ENCODE data around the gene TESK1. TPM values are rescaled to one million over a fixed set of nuclear protein-coding genes. Genes with fewer than 3 reads are reported as not detected.
A peak's percentile ranks its signal among the peaks of the same experiment; 100 is the strongest.

The TESK1 gene
- total and polyA plus RNA-seq, 4 donors, result 3.7 to 12.5 (median 6.8) TPM

GRCh38 chr9:35652829-35653209 is 47.8 kb downstream of the TESK1 start:
- DNase-seq (ENCODE audit: low spot score), result no peak
- WGBS, result 86% methylated on average over 8 of the region's 8 CpGs
- no peak overlapping the region for H3K27ac ChIP-seq (ENCODE audit: low read depth in 1 of 2, low read length in 2 of 2)

DNA sequence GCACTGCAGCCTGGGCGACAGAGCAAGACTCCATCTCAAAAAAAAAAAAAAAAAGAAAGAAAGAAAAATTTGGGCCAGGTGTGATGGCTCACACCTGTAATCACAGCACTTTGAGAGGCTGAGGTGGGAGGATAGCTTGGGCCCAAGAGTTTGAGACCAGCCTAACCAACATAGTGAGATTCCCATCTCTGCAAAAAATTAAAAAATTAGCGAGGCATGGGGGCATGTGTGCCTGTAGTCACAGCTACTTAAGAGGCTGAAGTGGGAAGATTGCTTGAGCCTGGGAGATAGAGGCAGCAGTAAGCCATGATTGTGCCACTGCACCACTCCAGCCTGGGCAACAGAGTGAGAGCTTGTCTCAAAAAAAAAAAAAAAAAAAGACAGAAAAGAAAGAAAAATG is 48.5 kb downstream of the TESK1 start:
- peaks cover 0 to 7% (median 1%) of the 10 kb centered on the region in 4 donors for H3K4me1 ChIP-seq (ENCODE audit: control insufficient read depth in 4 of 4, insufficient read depth in 4 of 4, low read length in 3 of 4)
- no peak overlapping the region for H3K27ac ChIP-seq (ENCODE audit: low read depth in 1 of 2, low read length in 2 of 2)
- no peak for DNase-seq (ENCODE audit: low spot score)
- TF ChIP-seq, protein P1, sequence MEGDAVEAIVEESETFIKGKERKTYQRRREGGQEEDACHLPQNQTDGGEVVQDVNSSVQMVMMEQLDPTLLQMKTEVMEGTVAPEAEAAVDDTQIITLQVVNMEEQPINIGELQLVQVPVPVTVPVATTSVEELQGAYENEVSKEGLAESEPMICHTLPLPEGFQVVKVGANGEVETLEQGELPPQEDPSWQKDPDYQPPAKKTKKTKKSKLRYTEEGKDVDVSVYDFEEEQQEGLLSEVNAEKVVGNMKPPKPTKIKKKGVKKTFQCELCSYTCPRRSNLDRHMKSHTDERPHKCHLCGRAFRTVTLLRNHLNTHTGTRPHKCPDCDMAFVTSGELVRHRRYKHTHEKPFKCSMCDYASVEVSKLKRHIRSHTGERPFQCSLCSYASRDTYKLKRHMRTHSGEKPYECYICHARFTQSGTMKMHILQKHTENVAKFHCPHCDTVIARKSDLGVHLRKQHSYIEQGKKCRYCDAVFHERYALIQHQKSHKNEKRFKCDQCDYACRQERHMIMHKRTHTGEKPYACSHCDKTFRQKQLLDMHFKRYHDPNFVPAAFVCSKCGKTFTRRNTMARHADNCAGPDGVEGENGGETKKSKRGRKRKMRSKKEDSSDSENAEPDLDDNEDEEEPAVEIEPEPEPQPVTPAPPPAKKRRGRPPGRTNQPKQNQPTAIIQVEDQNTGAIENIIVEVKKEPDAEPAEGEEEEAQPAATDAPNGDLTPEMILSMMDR (IDR thresholded peaks at IDR 0.05; ENCODE audit: low read depth, low read length, missing input control), result no peak
- TF ChIP-seq ZBTB33 (IDR thresholded peaks at IDR 0.05), result no peak
- no peaks in the 10 kb centered on the region for H3K36me3 ChIP-seq (ENCODE audit: control insufficient read depth in 4 of 4, insufficient read depth in 3 of 4, low read depth in 1 of 4, low read length in 3 of 4)
- no peaks in the 10 kb centered on the region for H3K27me3 ChIP-seq (ENCODE audit: control insufficient read depth in 4 of 4, insufficient read depth in 4 of 4, low read length in 3 of 4)
- H3K4me3 ChIP-seq (ENCODE audit: low read depth in 1 of 3, low read length in 3 of 3), result no peak overlapping the region
- no peaks in the 10 kb centered on the region for H3K9me3 ChIP-seq (ENCODE audit: control insufficient read depth in 4 of 4, low read length in 3 of 4)
- 94% methylated on average over 2 of the region's 2 CpGs for WGBS
- H3K9ac ChIP-seq (ENCODE audit: low read depth in 1 of 2, low read length in 2 of 2), result no peak overlapping the region

More at GRCh38 chr9:35652829-35653209, 47.8 kb downstream of the TESK1 start:
- H3K4me3 ChIP-seq (ENCODE audit: low read depth in 1 of 3, low read length in 3 of 3), result no peak overlapping the region
- no peaks in the 10 kb centered on the region for H3K9me3 ChIP-seq (ENCODE audit: control insufficient read depth in 4 of 4, low read length in 3 of 4)
- peaks cover 0 to 7% (median 1%) of the 10 kb centered on the region in 4 donors for H3K4me1 ChIP-seq (ENCODE audit: control insufficient read depth in 4 of 4, insufficient read depth in 4 of 4, low read length in 3 of 4)
- no peak overlapping the region for H3K9ac ChIP-seq (ENCODE audit: low read depth in 1 of 2, low read length in 2 of 2)
- no peaks in the 10 kb centered on the region for H3K27me3 ChIP-seq (ENCODE audit: control insufficient read depth in 4 of 4, insufficient read depth in 4 of 4, low read length in 3 of 4)
- H3K36me3 ChIP-seq (ENCODE audit: control insufficient read depth in 4 of 4, insufficient read depth in 3 of 4, low read depth in 1 of 4, low read length in 3 of 4), result no peaks in the 10 kb centered on the region
- TF ChIP-seq TAF1 (conservative IDR thresholded peaks at IDR 0.05), result no peak
- peak in 1 of 2 donors; percentile 2 for TF ChIP-seq JUND (IDR thresholded peaks at IDR 0.05)
- TF ChIP-seq NR2F2 (IDR thresholded peaks at IDR 0.05), result no peak
- TF ChIP-seq FOXA1 (IDR thresholded peaks at IDR 0.05), result no peak
- no peak for TF ChIP-seq RAD21 (IDR thresholded peaks at IDR 0.05)
- TF ChIP-seq SP1 (IDR thresholded peaks at IDR 0.05), result no peak

GRCh38 chr9:35656348-35656747 is 51.3 kb downstream of the TESK1 start:
- Histone ChIP-seq H3K36me3 (ENCODE audit: control insufficient read depth in 4 of 4, insufficient read depth in 3 of 4, low read depth in 1 of 4, low read length in 3 of 4) (no peaks in the 10 kb centered on the region), H3K27me3 (ENCODE audit: control insufficient read depth in 4 of 4, insufficient read depth in 4 of 4, low read length in 3 of 4) (no peaks in the 10 kb centered on the region), H3K9ac (ENCODE audit: low read depth in 1 of 2, low read length in 2 of 2) (no peak overlapping the region), H3K27ac (ENCODE audit: low read depth in 1 of 2, low read length in 2 of 2) (peak overlapping the region in 1 of 2 donors; percentile 99), H3K4me3 (ENCODE audit: low read depth in 1 of 3, low read length in 3 of 3) (no peak overlapping the region), H3K9me3 (ENCODE audit: control insufficient read depth in 4 of 4, low read length in 3 of 4) (no peaks in the 10 kb centered on the region), H3K4me1 (ENCODE audit: control insufficient read depth in 4 of 4, insufficient read depth in 4 of 4, low read length in 3 of 4) (peaks cover 2 to 18% (median 4%) of the 10 kb centered on the region in 4 donors)
- DNase-seq (ENCODE audit: low spot score), result no peak
- 89% methylated on average over 17 of the region's 17 CpGs for WGBS
- TF ChIP-seq, protein P2, sequence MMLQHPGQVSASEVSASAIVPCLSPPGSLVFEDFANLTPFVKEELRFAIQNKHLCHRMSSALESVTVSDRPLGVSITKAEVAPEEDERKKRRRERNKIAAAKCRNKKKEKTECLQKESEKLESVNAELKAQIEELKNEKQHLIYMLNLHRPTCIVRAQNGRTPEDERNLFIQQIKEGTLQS (IDR thresholded peaks at IDR 0.05), result no peak
- TF ChIP-seq HNF4G (IDR thresholded peaks at IDR 0.05), result no peak
- TF ChIP-seq YY1 (IDR thresholded peaks at IDR 0.05), result no peak
- TF ChIP-seq HNF4A (conservative IDR thresholded peaks at IDR 0.05), result no peak
- TF ChIP-seq EGR1 (IDR thresholded peaks at IDR 0.05; ENCODE audit: low read depth in 2 of 2), result no peak
- TF ChIP-seq RXRA (IDR thresholded peaks at IDR 0.05), result no peak
- TF ChIP-seq, protein P1 (IDR thresholded peaks at IDR 0.05; ENCODE audit: low read depth, low read length, missing input control), result no peak
- no peak for TF ChIP-seq NR2F2 (IDR thresholded peaks at IDR 0.05)
